Fibroblast of lung (primary cell): ENCODE measurements around the gene HLA-B. TPM values are rescaled to one million over a fixed set of nuclear protein-coding genes. Genes with fewer than 3 reads are reported as not detected.
"Not testable (repeated sequence)": the region's sequence is repeated elsewhere in the genome, so short reads cannot be mapped to it uniquely, and the experiment has no call there.

Experiments
- DNase-seq, 2 donors: peaks; one replicate each; pipeline versions ENCODE4 v3.0.0 to v3.0.0-alpha.2; 2010; ENCODE audit warnings: low read depth in 2 of 2
- H2AFZ ChIP-seq: 2 replicates; pipeline ENCODE4 v1.5.1; 2012; ENCODE audit warnings: low read length, control low read depth, inconsistent platforms
- H3K27ac ChIP-seq: 2 replicates; pipeline ENCODE4 v1.5.1; 2011; ENCODE audit warnings: low read length, control low read depth; ENCODE audit not compliant: insufficient read depth
- H3K27me3 ChIP-seq: 2 replicates; pipeline ENCODE4 v1.5.1; 2011; ENCODE audit warnings: mild to moderate bottlenecking, low read length; ENCODE audit not compliant: control insufficient read depth, insufficient read depth
- H3K36me3 ChIP-seq: 2 replicates; pipeline ENCODE4 v1.5.1; 2011; ENCODE audit warnings: low read length; ENCODE audit not compliant: control insufficient read depth, insufficient read depth
- H3K4me1 ChIP-seq: 2 replicates; pipeline ENCODE4 v1.5.1; 2011; ENCODE audit warnings: low read length; ENCODE audit not compliant: control insufficient read depth, insufficient read depth; ENCODE audit errors: extremely low read depth
- H3K4me2 ChIP-seq: 2 replicates; pipeline ENCODE4 v1.5.1; 2011; ENCODE audit warnings: low read length, control low read depth; ENCODE audit not compliant: insufficient read depth; ENCODE audit errors: extremely low read depth
- H3K4me3 ChIP-seq, 4 experiments: fragments of 200-600 bp in 1 of 4; sonication (generic) in 1 of 4; replicated peaks in 1 of 4; 2 replicates each; pipeline ENCODE4 v1.5.1; 2011 to 2016; ENCODE audit warnings: low read length in 4 of 4, low read depth in 3 of 4, mild to moderate bottlenecking in 3 of 4, control low read depth in 2 of 4, inconsistent platforms in 1 of 4, mixed read lengths in 1 of 4; ENCODE audit not compliant: insufficient read depth in 1 of 4; ENCODE audit errors: control extremely low read depth in 1 of 4
- H3K79me2 ChIP-seq: 2 replicates; pipeline ENCODE4 v1.5.1; 2012; ENCODE audit warnings: mild to moderate bottlenecking, low read length, inconsistent platforms; ENCODE audit not compliant: control insufficient read depth, insufficient read depth
- H3K9ac ChIP-seq: 2 replicates; pipeline ENCODE4 v1.5.1; 2011; ENCODE audit warnings: mild to moderate bottlenecking, low read length, control low read depth; ENCODE audit not compliant: insufficient read depth
- H3K9me3 ChIP-seq: 2 replicates; pipeline ENCODE4 v1.5.1; 2012; ENCODE audit warnings: low read depth, low read length; ENCODE audit not compliant: control insufficient read depth, insufficient read depth
- H4K20me1 ChIP-seq: 2 replicates; pipeline ENCODE4 v1.5.1; 2011; ENCODE audit warnings: low read length; ENCODE audit not compliant: control insufficient read depth, insufficient read depth; ENCODE audit errors: extremely low read depth
- EZH2 ChIP-seq: IDR thresholded peaks from 2 replicates; pipeline ENCODE4 v1.5.1; 2012; ENCODE audit warnings: low read length, control low read depth, mild to moderate bottlenecking; ENCODE audit errors: missing control alignments
- polyA minus RNA-seq: library from RNA; depleted of rRNA, polyadenylated mRNA; stranded (reverse); fragments of >200 nt; gene quantifications from 2 replicates; pipeline ENCODE4 v1.2.3, GENCODE V29; 2011; ENCODE audit warnings: low replicate concordance
- polyA plus RNA-seq, 2 donors: library from polyadenylated mRNA; depleted of rRNA in 1 of 2; stranded (reverse) in 1 of 2; unstranded in 1 of 2; fragments of >200 nt; gene quantifications; 2 replicates each; pipeline ENCODE4 v1.2.1, GENCODE V29; 2011 to 2012; ENCODE audit warnings: missing spikeins in 1 of 2
- total RNA-seq: library from RNA; depleted of rRNA; stranded (reverse); fragments of >200 nt; gene quantifications from 2 replicates; pipeline ENCODE4 v1.2.1, GENCODE V29; 2014
- TF ChIP-seq, protein P1 (sequence below), 2 donors: IDR thresholded peaks in 1 of 2; conservative IDR thresholded peaks in 1 of 2; 1 replicate in 1 of 2; 2 replicates in 1 of 2; pipeline ENCODE4 v1.5.1; 2011 to 2012; ENCODE audit warnings: low read length in 2 of 2, control low read depth in 1 of 2, inconsistent platforms in 1 of 2, low read depth in 1 of 2, mild to moderate bottlenecking in 1 of 2

The HLA-B gene
- total RNA-seq (190 and 244 TPM in 2 replicates), polyA plus RNA-seq (441 and 1,124 TPM in 2 replicates), polyA minus RNA-seq (317 and 804 TPM in 2 replicates)
- polyA plus RNA-seq (2012) = 401 and 1,381 TPM in 2 replicates

DNA sequence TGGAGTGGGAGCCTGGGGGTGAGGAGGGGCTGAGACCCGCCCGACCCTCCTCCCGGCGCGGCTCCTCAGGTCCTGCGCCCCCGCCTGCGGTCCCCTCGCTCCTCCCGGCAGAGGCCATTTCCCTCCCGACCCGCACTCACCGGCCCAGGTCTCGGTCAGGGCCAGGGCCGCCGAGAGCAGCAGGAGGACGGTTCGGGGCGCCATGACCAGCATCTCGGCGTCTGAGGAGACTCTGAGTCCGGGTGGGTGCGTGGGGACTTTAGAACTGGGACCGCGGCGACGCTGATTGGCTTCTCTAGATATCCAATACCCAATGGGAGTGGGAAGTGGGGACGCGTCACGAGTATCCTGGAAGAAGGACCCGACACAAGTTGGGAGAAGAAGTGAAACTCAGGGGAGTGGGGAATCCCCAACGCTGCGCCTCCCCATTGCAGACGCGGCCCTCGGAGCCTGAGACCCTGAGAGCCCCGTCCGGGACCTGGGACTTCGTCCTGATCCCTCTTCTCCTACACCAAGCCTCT, at the start of gene HLA-B:
Gene HLA-B (minus strand): TSS at position 234 of the 521 bp plus-strand sequence. CDS start 21 bp downstream, at position 213.
- TF ChIP-seq EZH2 = no peak
- TF ChIP-seq, protein P1, sequence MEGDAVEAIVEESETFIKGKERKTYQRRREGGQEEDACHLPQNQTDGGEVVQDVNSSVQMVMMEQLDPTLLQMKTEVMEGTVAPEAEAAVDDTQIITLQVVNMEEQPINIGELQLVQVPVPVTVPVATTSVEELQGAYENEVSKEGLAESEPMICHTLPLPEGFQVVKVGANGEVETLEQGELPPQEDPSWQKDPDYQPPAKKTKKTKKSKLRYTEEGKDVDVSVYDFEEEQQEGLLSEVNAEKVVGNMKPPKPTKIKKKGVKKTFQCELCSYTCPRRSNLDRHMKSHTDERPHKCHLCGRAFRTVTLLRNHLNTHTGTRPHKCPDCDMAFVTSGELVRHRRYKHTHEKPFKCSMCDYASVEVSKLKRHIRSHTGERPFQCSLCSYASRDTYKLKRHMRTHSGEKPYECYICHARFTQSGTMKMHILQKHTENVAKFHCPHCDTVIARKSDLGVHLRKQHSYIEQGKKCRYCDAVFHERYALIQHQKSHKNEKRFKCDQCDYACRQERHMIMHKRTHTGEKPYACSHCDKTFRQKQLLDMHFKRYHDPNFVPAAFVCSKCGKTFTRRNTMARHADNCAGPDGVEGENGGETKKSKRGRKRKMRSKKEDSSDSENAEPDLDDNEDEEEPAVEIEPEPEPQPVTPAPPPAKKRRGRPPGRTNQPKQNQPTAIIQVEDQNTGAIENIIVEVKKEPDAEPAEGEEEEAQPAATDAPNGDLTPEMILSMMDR (conservative IDR thresholded peaks at IDR 0.05 in 1 of 2, IDR thresholded peaks at IDR 0.05 in 1 of 2; ENCODE audit: low read depth in 1 of 2, low read length in 2 of 2) = no peak
- peaks cover 8% of the 10 kb centered on the region for H3K36me3 ChIP-seq
- peak within 1 kb of the TSS; percentile 88 for H3K4me2 ChIP-seq
- no peaks in the 10 kb centered on the region for H3K27me3 ChIP-seq
- H3K9ac ChIP-seq = peak within 1 kb of the TSS; percentile 86
- peak within 1 kb of the TSS; percentile 81 for H3K27ac ChIP-seq
- DNase-seq = peak; percentile 78 to 82
- H2AFZ ChIP-seq = peak within 1 kb of the TSS; percentile 77
- H4K20me1 ChIP-seq = no peaks in the 10 kb centered on the region
- peak within 1 kb of the TSS; percentile 55 to 80 (median 76) for H3K4me3 ChIP-seq
- H3K79me2 ChIP-seq = peaks cover 14% of the 10 kb centered on the region
- H3K4me1 ChIP-seq = peaks cover 13% of the 10 kb centered on the region
- no peaks in the 10 kb centered on the region for H3K9me3 ChIP-seq

DNA sequence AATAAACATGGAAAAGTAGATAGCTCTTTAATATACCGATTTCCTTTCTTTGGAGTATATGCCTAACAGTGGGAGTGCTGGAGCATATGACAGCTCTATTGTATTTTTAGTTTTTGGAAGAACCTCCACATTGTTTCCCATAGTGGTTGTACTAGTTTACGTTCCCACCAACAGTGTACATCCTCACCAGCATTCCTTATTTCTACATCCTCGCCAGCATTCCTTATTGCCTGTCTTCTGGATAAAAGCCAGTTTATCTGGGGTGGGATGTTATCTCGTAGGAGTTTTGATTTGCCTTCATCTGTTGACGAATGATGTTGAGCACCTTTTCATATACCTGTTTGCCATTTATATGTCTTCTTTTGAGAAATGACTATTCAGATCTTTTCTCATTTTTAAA, 49.0 kb upstream of the HLA-B start:
- no peak for DNase-seq
- peaks cover 94% of the 10 kb centered on the region for H3K79me2 ChIP-seq
- H3K4me1 ChIP-seq = peaks cover 10% of the 10 kb centered on the region
- H3K9me3 ChIP-seq = no peaks in the 10 kb centered on the region
- peaks cover 3% of the 10 kb centered on the region for H3K36me3 ChIP-seq
- H3K9ac ChIP-seq = no peak overlapping the region
- H3K4me3 ChIP-seq = peak overlapping the region in 1 of 4 experiments; percentile 22
- H4K20me1 ChIP-seq = peaks cover 9% of the 10 kb centered on the region
- no peak overlapping the region for H3K27ac ChIP-seq
- no peaks in the 10 kb centered on the region for H3K27me3 ChIP-seq
- peak overlapping the region; percentile 51 for H3K4me2 ChIP-seq
- no peak overlapping the region for H2AFZ ChIP-seq
- TF ChIP-seq, protein P1 (conservative IDR thresholded peaks at IDR 0.05 in 1 of 2, IDR thresholded peaks at IDR 0.05 in 1 of 2; ENCODE audit: low read depth in 1 of 2, low read length in 2 of 2) = no peak
- TF ChIP-seq EZH2 = no peak

DNA sequence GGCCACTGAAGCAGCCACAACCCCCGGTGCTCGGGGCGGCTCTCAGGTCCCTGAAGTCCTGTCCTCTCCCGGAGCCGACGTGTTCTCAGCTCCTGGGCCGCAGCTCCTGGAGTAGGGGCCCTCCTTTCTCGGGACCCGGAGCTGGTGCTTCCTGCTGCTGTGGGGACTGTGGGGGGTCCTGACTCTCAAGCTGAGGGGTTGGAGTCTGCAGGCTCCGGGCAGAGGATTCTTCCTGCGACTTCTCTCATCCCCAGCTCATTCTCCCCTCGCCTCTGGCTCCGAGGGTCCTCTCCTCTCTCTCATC, 47.0 kb upstream of the HLA-B start:
- not testable (repeated sequence) for H3K27me3 ChIP-seq, H2AFZ ChIP-seq, H3K4me1 ChIP-seq, H3K9me3 ChIP-seq, H4K20me1 ChIP-seq, H3K36me3 ChIP-seq, DNase-seq
- Histone ChIP-seq H3K4me3 (peak overlapping the region; percentile 84 to 94 (median 90)), H3K27ac (peak overlapping the region; percentile 96), H3K4me2 (peak overlapping the region; percentile 87), H3K79me2 (peaks cover 79% of the 10 kb centered on the region), H3K9ac (peak overlapping the region; percentile 50)
